ENCODE results near the gene MOK. TPM values are rescaled to one million over a fixed set of nuclear protein-coding genes. Genes with fewer than 3 reads are reported as not detected.

MOK gene
- total and polyA plus RNA-seq, 2 experiments from 2014 or later: 28.1 to 31.7 TPM

GRCh38 chr14:102285106-102285505 is 19.9 kb downstream of the MOK start:
- Histone ChIP-seq H3K9me3 (ENCODE audit: low read depth) (no peaks in the 10 kb centered on the region), H3K36me3 (no peaks in the 10 kb centered on the region), H3K27me3 (no peaks in the 10 kb centered on the region), H3K27ac (no peak overlapping the region), H3K4me1 (ENCODE audit: low read depth) (no peaks in the 10 kb centered on the region), H3K4me3 (no peak overlapping the region)
- TF ChIP-seq CTCF (IDR thresholded peaks at IDR 0.05; ENCODE audit: low read depth, low read length): no peak
- DNase-seq (ENCODE audit: low read depth in 1 of 2, low spot score in 1 of 2): no peak

GRCh38 chr14:102283631-102284129 is 21.3 kb downstream of the MOK start:
- Histone ChIP-seq H3K9me3 (ENCODE audit: low read depth) (no peaks in the 10 kb centered on the region), H3K27me3 (no peaks in the 10 kb centered on the region), H3K27ac (no peak overlapping the region), H3K36me3 (no peaks in the 10 kb centered on the region), H3K4me1 (ENCODE audit: low read depth) (peaks cover 2% of the 10 kb centered on the region), H3K4me3 (no peak overlapping the region)
- no peak for TF ChIP-seq CTCF (IDR thresholded peaks at IDR 0.05; ENCODE audit: low read depth, low read length)
- no peak for DNase-seq (ENCODE audit: low read depth in 1 of 2, low spot score in 1 of 2)

DNA sequence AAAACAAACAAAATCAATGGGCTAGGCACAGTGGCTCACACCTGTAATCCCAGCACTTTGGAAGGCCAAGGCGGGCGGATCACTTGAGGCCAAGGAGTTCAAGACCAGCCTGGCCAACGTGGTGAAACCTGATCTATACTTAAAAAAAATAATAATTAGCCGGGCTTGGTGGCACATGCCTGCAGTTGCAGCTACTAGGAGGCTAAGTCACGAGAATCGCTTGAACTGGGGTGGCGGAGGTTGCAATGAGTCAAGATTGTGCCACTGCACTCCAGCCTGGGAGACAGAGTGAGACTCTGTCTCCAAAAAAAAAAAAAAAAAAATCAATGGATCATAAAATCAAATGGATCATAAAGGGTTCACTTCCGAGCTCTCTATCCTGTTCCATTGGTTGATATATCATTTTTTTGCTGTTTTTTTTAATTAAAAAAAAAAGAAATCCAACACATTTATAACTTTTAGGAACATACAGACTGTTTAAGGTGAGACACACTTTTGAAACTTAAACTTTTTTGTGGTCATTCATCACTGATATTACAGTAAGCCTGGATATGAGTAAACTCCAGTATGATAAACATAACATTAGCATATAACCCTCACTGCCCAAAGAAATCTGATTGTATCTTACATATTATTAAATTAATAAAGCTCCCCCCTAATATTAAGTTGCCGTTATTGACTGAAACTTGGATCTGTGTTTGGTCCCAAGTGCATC is 22.1 kb downstream of the MOK start:
- Histone ChIP-seq H3K4me1 (ENCODE audit: low read depth) (peaks cover 9% of the 10 kb centered on the region), H3K27ac (no peak overlapping the region), H3K9me3 (ENCODE audit: low read depth) (no peaks in the 10 kb centered on the region), H3K4me3 (no peak overlapping the region), H3K36me3 (no peaks in the 10 kb centered on the region), H3K27me3 (no peaks in the 10 kb centered on the region)
- no peak for TF ChIP-seq CTCF (IDR thresholded peaks at IDR 0.05; ENCODE audit: low read depth, low read length)
- DNase-seq (ENCODE audit: low read depth in 1 of 2, low spot score in 1 of 2): no peak

DNA sequence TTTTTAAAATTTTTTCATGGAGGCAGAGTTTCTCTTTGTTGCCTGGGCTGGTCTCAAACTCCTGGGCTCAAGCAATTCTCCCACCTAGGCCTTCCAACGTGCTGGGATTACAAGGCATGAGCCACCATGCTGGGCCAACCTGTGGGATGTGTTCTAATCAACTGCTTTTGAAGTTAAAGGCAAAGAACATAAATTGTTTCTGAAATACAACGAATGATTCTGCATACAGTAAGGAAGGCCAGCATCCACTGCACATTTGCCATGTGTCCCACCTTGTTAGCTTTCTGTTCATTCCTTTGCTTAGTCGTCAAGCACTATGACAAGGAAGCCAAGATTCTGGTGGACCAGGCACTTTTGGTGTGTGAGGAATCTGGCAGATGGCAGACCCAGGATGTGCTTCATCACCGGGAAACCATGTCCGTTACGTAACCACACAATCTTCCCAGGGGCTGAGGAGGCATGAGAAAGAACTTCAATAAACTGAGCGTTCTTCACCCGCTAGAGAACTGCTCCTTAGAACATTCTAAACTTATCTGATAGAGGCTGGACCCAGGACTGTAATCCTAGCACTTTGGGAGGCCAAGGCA is 24.5 kb downstream of the MOK start:
- no peak overlapping the region for H3K27ac ChIP-seq
- H3K4me3 ChIP-seq: no peak overlapping the region
- H3K36me3 ChIP-seq: no peaks in the 10 kb centered on the region
- no peaks in the 10 kb centered on the region for H3K9me3 ChIP-seq (ENCODE audit: low read depth)
- no peaks in the 10 kb centered on the region for H3K27me3 ChIP-seq
- H3K4me1 ChIP-seq (ENCODE audit: low read depth): peaks cover 14% of the 10 kb centered on the region
- DNase-seq (ENCODE audit: low read depth in 1 of 2, low spot score in 1 of 2): peak in 1 of 2 donors; percentile 97
- TF ChIP-seq CTCF (IDR thresholded peaks at IDR 0.05; ENCODE audit: low read depth, low read length): no peak

GRCh38 chr14:102279688-102280348 is 25.1 kb downstream of the MOK start:
- no peaks in the 10 kb centered on the region for H3K27me3 ChIP-seq
- peak in 1 of 2 donors; percentile 97 for DNase-seq (ENCODE audit: low read depth in 1 of 2, low spot score in 1 of 2)
- H3K27ac ChIP-seq: no peak overlapping the region
- no peak for TF ChIP-seq CTCF (IDR thresholded peaks at IDR 0.05; ENCODE audit: low read depth, low read length)
- H3K9me3 ChIP-seq (ENCODE audit: low read depth): no peaks in the 10 kb centered on the region
- no peak overlapping the region for H3K4me3 ChIP-seq
- H3K36me3 ChIP-seq: no peaks in the 10 kb centered on the region
- peaks cover 14% of the 10 kb centered on the region for H3K4me1 ChIP-seq (ENCODE audit: low read depth)

All from cardiac muscle cell (in vitro differentiated cells and primary cell).